Osteoblast (primary cell): ENCODE data around the gene DRAP1. TPM values are rescaled to one million over a fixed set of nuclear protein-coding genes. Genes with fewer than 3 reads are reported as not detected.

Experiments used
- DNase-seq: peaks from one replicate; pipeline ENCODE4 v3.0.0; 2011; ENCODE audit warnings: low spot score, mixed read lengths; ENCODE audit not compliant: insufficient read length; ENCODE audit errors: missing footprints
- H2AFZ ChIP-seq: 2 replicates; pipeline ENCODE4 v1.6.0; 2011; ENCODE audit warnings: mild to moderate bottlenecking, low read length
- H3K27ac ChIP-seq: 2 replicates; pipeline ENCODE4 v1.5.1; 2011; ENCODE audit warnings: mild to moderate bottlenecking, low read depth, low read length, moderate library complexity
- H3K27me3 ChIP-seq: 2 replicates; pipeline ENCODE4 v1.6.0; 2012; ENCODE audit warnings: mild to moderate bottlenecking, control low read depth, inconsistent platforms, low read length, moderate library complexity; ENCODE audit not compliant: insufficient read depth
- H3K36me3 ChIP-seq: 2 replicates; pipeline ENCODE4 v1.5.1; 2011; ENCODE audit warnings: mild to moderate bottlenecking, low read length, control low read depth, moderate library complexity; ENCODE audit not compliant: insufficient read depth
- H3K4me1 ChIP-seq: 2 replicates; pipeline ENCODE4 v1.5.1; 2011; ENCODE audit warnings: mild to moderate bottlenecking, low read length, control low read depth, moderate library complexity; ENCODE audit not compliant: insufficient read depth
- H3K4me2 ChIP-seq: 2 replicates; pipeline ENCODE4 v1.6.0; 2011; ENCODE audit warnings: mild to moderate bottlenecking, low read length; ENCODE audit not compliant: insufficient read depth
- H3K4me3 ChIP-seq: fragments of 200-600 bp; sonication (generic); 3 replicates; pipeline ENCODE4 v1.5.1; 2012; ENCODE audit warnings: mild to moderate bottlenecking, low read length, inconsistent platforms; ENCODE audit not compliant: insufficient read depth
- H3K79me2 ChIP-seq: 2 replicates; pipeline ENCODE4 v1.6.0; 2012; ENCODE audit warnings: mild to moderate bottlenecking, low read length, control low read depth, inconsistent platforms; ENCODE audit not compliant: insufficient read depth
- H3K9me3 ChIP-seq: 2 replicates; pipeline ENCODE4 v1.5.1; 2011; ENCODE audit warnings: low read depth, low read length, control low read depth
- H4K20me1 ChIP-seq: 2 replicates; pipeline ENCODE4 v1.6.0; 2012; ENCODE audit warnings: mild to moderate bottlenecking, low read length, control low read depth; ENCODE audit not compliant: insufficient read depth
- CTCF ChIP-seq: IDR thresholded peaks from 2 replicates; pipeline ENCODE4 v1.5.1; 2011; ENCODE audit warnings: mild to moderate bottlenecking, low read depth, low read length, moderate library complexity; ENCODE audit errors: extremely low read depth
- total RNA-seq: library from RNA; depleted of rRNA; stranded (reverse); fragments of >200 nt; gene quantifications from 2 replicates; pipeline ENCODE4 v1.2.3, GENCODE V29; 2012

Gene DRAP1
- total RNA-seq, 1 donor = 170 TPM

DNA sequence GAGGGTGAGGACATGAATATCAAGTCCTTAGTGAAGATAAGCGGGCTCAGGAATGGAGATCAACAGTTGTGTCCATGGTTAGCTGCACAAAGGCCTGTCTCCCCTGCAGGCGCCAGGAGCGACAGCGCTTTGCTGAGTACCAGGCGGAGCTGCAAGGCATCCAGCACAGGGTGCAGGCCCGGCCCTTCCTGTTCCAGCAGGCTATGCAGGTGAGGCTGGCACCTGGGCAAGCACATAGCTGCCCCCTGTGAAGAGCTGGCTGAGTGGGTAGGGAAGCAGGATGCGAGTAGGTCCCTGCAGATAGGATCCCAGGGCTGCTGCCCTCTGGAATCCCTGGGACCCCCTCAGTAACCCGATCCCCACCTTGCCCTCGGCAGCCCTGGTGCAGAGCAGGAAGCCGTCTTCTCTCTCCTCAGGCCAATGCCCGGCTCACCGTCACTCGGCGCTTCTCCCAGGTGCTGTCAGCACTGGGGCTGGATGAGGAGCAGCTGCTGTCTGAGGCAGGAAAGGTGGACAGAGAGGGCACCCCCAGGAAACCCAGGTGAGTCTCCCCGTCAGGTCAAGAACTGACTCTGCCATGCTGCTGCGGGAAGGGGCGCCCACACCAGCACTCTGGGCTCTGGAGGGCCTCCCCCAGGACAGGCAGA is 39.7 kb downstream of the DRAP1 start:
- Histone ChIP-seq H3K27ac (no peak overlapping the region), H3K4me1 (peaks cover 16% of the 10 kb centered on the region), H3K9me3 (no peaks in the 10 kb centered on the region), H3K27me3 (no peaks in the 10 kb centered on the region), H2AFZ (no peak overlapping the region), H3K4me3 (no peak overlapping the region), H4K20me1 (peaks cover 13% of the 10 kb centered on the region), H3K36me3 (peaks cover 5% of the 10 kb centered on the region), H3K4me2 (no peak overlapping the region), H3K79me2 (peaks cover 28% of the 10 kb centered on the region)
- DNase-seq = peak; percentile 75
- no peak for TF ChIP-seq CTCF

DNA sequence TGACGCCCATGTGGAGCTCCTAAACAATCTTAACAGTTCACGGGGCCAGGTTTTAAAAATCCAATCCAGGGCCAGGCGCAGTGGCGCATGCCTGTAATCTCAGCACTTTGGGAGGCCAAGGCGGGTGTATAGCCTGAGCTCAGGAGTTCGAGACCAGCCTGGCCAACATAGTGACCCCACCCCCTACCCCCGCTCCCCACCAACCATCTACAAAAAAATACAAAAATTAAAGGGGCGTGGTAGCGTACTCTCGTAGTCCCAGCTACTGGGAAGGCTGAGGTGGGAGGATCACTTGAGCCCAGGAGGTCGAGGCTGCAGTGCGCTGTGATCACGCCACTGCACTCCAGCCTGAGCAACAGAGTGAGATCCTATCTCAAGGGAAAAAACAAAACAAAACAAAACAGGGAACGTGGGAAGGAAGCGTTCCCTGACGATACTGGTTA is 41.6 kb downstream of the DRAP1 start:
- peak overlapping the region; percentile 92 for H3K4me3 ChIP-seq
- no peak for TF ChIP-seq CTCF
- peak overlapping the region; percentile 97 for H2AFZ ChIP-seq
- peaks cover 13% of the 10 kb centered on the region for H4K20me1 ChIP-seq
- H3K4me2 ChIP-seq = peak overlapping the region; percentile 84
- peaks cover 24% of the 10 kb centered on the region for H3K36me3 ChIP-seq
- peaks cover 16% of the 10 kb centered on the region for H3K4me1 ChIP-seq
- H3K79me2 ChIP-seq = peaks cover 48% of the 10 kb centered on the region
- H3K27ac ChIP-seq = peak overlapping the region; percentile 92
- no peaks in the 10 kb centered on the region for H3K9me3 ChIP-seq
- no peaks in the 10 kb centered on the region for H3K27me3 ChIP-seq
- DNase-seq = no peak

GRCh38 chr11:65961267-65962140 is 42.3 kb downstream of the DRAP1 start, which contains the start of gene SART1:
TSS of gene SART1 (plus strand) at chr11:65961734. CDS start at chr11:65961781, 47 bp downstream.
- Histone ChIP-seq H3K4me2 (peak within 1 kb of the TSS; percentile 84), H3K36me3 (peaks cover 29% of the 10 kb centered on the region), H3K27ac (peak within 1 kb of the TSS; percentile 92), H2AFZ (peak within 1 kb of the TSS; percentile 97), H3K4me1 (peaks cover 16% of the 10 kb centered on the region), H4K20me1 (peaks cover 13% of the 10 kb centered on the region), H3K9me3 (no peaks in the 10 kb centered on the region), H3K79me2 (peaks cover 51% of the 10 kb centered on the region), H3K4me3 (peak within 1 kb of the TSS; percentile 92), H3K27me3 (no peaks in the 10 kb centered on the region)
- TF ChIP-seq CTCF = no peak
- DNase-seq = peak; percentile 100

DNA sequence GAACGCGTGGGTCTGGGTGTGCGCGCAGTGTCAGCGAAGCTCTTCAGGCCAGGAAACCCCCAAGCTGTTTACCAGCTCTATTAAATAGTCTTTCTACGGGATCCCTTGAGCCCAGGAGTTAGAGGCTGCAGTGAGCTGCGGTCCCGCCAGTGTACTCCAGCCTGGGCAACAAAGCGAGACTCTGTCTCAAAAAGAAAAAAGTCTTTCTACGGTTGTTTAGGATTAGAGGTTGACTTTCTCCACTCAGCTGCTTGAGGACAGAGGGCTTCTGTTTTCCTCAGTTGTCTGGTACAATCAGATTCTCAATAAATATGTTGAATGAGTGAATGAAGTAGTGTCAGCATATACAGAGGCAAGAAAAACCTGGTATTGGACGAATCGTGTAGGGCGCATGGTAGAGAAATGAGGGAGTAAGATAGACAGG is 42.9 kb downstream of the DRAP1 start:
- Histone ChIP-seq H3K4me2 (peak overlapping the region; percentile 84), H3K4me3 (peak overlapping the region; percentile 92), H4K20me1 (peaks cover 16% of the 10 kb centered on the region), H3K9me3 (no peaks in the 10 kb centered on the region), H3K27me3 (no peaks in the 10 kb centered on the region), H3K36me3 (peaks cover 34% of the 10 kb centered on the region), H3K79me2 (peaks cover 51% of the 10 kb centered on the region), H3K4me1 (peaks cover 16% of the 10 kb centered on the region), H3K27ac (peak overlapping the region; percentile 9), H2AFZ (no peak overlapping the region)
- no peak for DNase-seq
- no peak for TF ChIP-seq CTCF
